Psoas muscle (tissue), 8 donors: ENCODE data around the gene MAN1A1. TPM values are rescaled to one million over a fixed set of nuclear protein-coding genes. Genes with fewer than 3 reads are reported as not detected.

Experiments
- ATAC-seq, 4 donors: fragments of 200-7000 bp; cut with Tn5 transposase; one replicate each; pipeline ENCODE4 v1.9.1; 2020; ENCODE audit warnings: moderate library complexity in 3 of 4, mild to moderate bottlenecking in 2 of 4
- DNase-seq, 2 donors: peaks; one replicate each; pipeline ENCODE4 v3.0.0-alpha.2; 2020
- H3K27ac ChIP-seq: fragments of 200-600 bp; one replicate; pipeline ENCODE4 v1.8.0; 2022
- H3K27me3 ChIP-seq, 3 donors: fragments of 200-600 bp in 1 of 3; one replicate each; pipeline versions ENCODE4 v1.6.1 to v1.8.0; 2013 to 2022; ENCODE audit warnings: low read length in 2 of 3, mild to moderate bottlenecking in 2 of 3, moderate library complexity in 1 of 3; ENCODE audit not compliant: insufficient read depth in 3 of 3
- H3K36me3 ChIP-seq, 2 donors: fragments of 200-600 bp in 1 of 2; one replicate each; pipeline versions ENCODE4 v1.6.1 to v1.8.0; 2013 to 2022; ENCODE audit warnings: low read depth in 1 of 2, mild to moderate bottlenecking in 1 of 2, moderate library complexity in 1 of 2; ENCODE audit not compliant: insufficient read depth in 1 of 2
- H3K4me1 ChIP-seq: fragments of 200-600 bp; one replicate; pipeline ENCODE4 v1.8.0; 2022
- H3K4me3 ChIP-seq: fragments of 200-600 bp; one replicate; pipeline ENCODE4 v1.8.0; 2022; ENCODE audit warnings: mild to moderate bottlenecking
- H3K9me3 ChIP-seq: fragments of 200-600 bp; one replicate; pipeline ENCODE4 v1.8.0; 2022
- CTCF ChIP-seq: fragments of 200-600 bp; IDR thresholded peaks from one replicate; pipeline ENCODE4 v1.8.0; 2022; ENCODE audit warnings: antibody characterized with exemption
- WGBS, 3 donors: extraction: QIAGEN DNeasy Blood & Tissue Kit; methylation state at CpG; one replicate each; pipeline versions ENCODE4 v1.1.6 to v1.1.7; 2013; 5-methylcytosine and 5-hydroxymethylcytosine counted together
- intact Hi-C, 2 donors: fragments of 100-400 bp; cut with DNase I; formaldehyde crosslinking; loops; one replicate each; pipeline versions ENCODE4 v1.11.0 to v1.14.2; 2022
- polyA plus RNA-seq, 3 donors: library from polyadenylated mRNA; stranded (reverse); fragments of 200-250 nt; gene quantifications; one replicate each; pipeline ENCODE4 v1.2.3, GENCODE V29; 2013
- total RNA-seq, 4 donors: library from RNA; stranded (reverse); fragmentation: NEBNext Ultra II Directional in 2 of 4; extraction: Animal tissue kit (Norgen Biotek cat#: 25700) in 2 of 4; gene quantifications; one replicate each; pipeline versions ENCODE4 v1.2.1 to v1.2.4, GENCODE V29; 2021 to 2023
- donor health status: healthy with polysubstance abuse.
- donor health status: DM: no; HTN: no; CAD: no; lungs with moderate emphysema.
- donor health status: Bipolar disorder and iron deficiency.
- donor health status: healthy.
- donor health status: DM: yes; HTN: yes; CAD: no.
- donor health status: DM: no; HTN: no; CAD: no.
- donor health status: DM: no; HTN: no; CAD: no.
- donor health status: DM: yes; HTN: yes; CAD: no.

MAN1A1 gene
- total and polyA plus RNA-seq, 7 donors, result 3.7 to 14.6 (median 6.2) TPM

DNA sequence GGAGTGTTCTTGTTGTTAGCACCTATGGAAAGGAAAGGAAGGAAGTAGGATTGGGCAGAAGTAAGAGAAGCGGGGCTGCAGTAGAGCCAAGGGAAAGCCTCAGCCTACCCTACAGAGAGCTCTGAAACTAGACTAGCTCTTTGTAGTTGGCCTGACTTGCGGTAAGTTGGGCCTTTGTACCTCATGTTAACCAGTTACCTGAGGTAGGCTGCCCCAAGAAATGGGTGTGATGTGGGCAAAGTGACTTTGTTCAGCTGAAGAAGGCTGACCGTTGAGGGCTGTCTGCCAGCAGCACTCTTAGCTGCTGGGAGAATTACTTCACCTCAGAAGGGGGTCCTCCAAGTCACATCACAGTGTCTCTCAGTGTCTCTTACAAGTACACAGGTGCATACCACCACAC lies 216.2 kb downstream of the MAN1A1 start:
- no peak overlapping the region for H3K27ac ChIP-seq
- H3K4me1 ChIP-seq, result peaks cover 4% of the 10 kb centered on the region
- no peaks in the 10 kb centered on the region for H3K27me3 ChIP-seq
- H3K4me3 ChIP-seq, result no peak overlapping the region
- H3K36me3 ChIP-seq, result no peaks in the 10 kb centered on the region
- no peak for TF ChIP-seq CTCF
- intact Hi-C loops, result no loop called here
- no peaks in the 10 kb centered on the region for H3K9me3 ChIP-seq
- DNase-seq (no peak), ATAC-seq (no peak)
- WGBS, 3 donors, result 90 to 98% (median 94%) methylated on average over 3 of the region's 3 CpGs

GRCh38 chr6:119132261-119132981 lies 217.1 kb downstream of the MAN1A1 start:
- no peak for TF ChIP-seq CTCF
- 37 to 55% (median 48%) methylated on average over 6 of the region's 6 CpGs for WGBS, 3 donors
- no peak for DNase-seq
- ATAC-seq, result no peak
- Histone ChIP-seq H3K4me1 (peaks cover 4% of the 10 kb centered on the region), H3K4me3 (no peak overlapping the region), H3K9me3 (no peaks in the 10 kb centered on the region), H3K36me3 (no peaks in the 10 kb centered on the region), H3K27ac (no peak overlapping the region), H3K27me3 (no peaks in the 10 kb centered on the region)
- intact Hi-C loops, result no loop called here

GRCh38 chr6:119129968-119130484 lies 219.5 kb downstream of the MAN1A1 start:
- H3K4me1 ChIP-seq, result peaks cover 4% of the 10 kb centered on the region
- 39 to 67% (median 50%) methylated on average over 2 of the region's 2 CpGs for WGBS, 3 donors
- intact Hi-C loops, result no loop called here
- TF ChIP-seq CTCF, result no peak
- DNase-seq (no peak), ATAC-seq (peak in 1 of 4 donors; percentile 19)
- H3K4me3 ChIP-seq, result no peak overlapping the region
- no peaks in the 10 kb centered on the region for H3K36me3 ChIP-seq
- H3K27me3 ChIP-seq, result no peaks in the 10 kb centered on the region
- no peak overlapping the region for H3K27ac ChIP-seq
- H3K9me3 ChIP-seq, result no peaks in the 10 kb centered on the region

- ATAC-seq (peak in 3 of 4 donors; percentile 56 to 80 (median 70)), DNase-seq (no peak)
- Histone ChIP-seq H3K9me3 (no peaks in the 10 kb centered on the region), H3K4me1 (peaks cover 4% of the 10 kb centered on the region), H3K4me3 (no peak overlapping the region), H3K27me3 (no peaks in the 10 kb centered on the region), H3K36me3 (no peaks in the 10 kb centered on the region), H3K27ac (no peak overlapping the region)
- peak; percentile 86 for TF ChIP-seq CTCF
- whole genome bisulfite sequencing, 3 donors, result 19% methylated on average over 4 of the region's 4 CpGs
- intact Hi-C loops, result no loop called here
Measured at GRCh38 chr6:119129148-119129967, 220.2 kb downstream of the MAN1A1 start.
